CD8-positive, alpha-beta memory T cell (primary cell): ENCODE measurements around the gene HOXC5. TPM values are rescaled to one million over a fixed set of nuclear protein-coding genes. Genes with fewer than 3 reads are reported as not detected.

Source experiments
- CTCF ChIA-PET: fragments of 350-600 bp; sonication (Branson Sonifier 250); formaldehyde crosslinking; loops from one replicate; lab custom pipeline; 2021; ENCODE audit warnings: antibody characterized with exemption; lab: Charles Lee
- POLR2A ChIA-PET: fragments of 350-600 bp; sonication (Branson Sonifier 250); formaldehyde crosslinking; loops from one replicate; lab custom pipeline; 2021; ENCODE audit warnings: antibody characterized with exemption; lab: Charles Lee
- DNase-seq, 5 donors: peaks; one replicate each; pipeline versions ENCODE4 v3.0.0 to v3.0.0-alpha.2; 2020 to 2022; ENCODE audit warnings: mixed read lengths in 1 of 5
- H3K27ac ChIP-seq: one replicate; pipeline ENCODE4 v1.7.0; 2013; ENCODE audit warnings: low read depth, mild to moderate bottlenecking, low read length, moderate library complexity
- H3K27me3 ChIP-seq: 2 replicates; pipeline ENCODE4 v1.7.0; 2013; ENCODE audit warnings: low read length, mild to moderate bottlenecking; ENCODE audit not compliant: insufficient read depth, poor library complexity, severe bottlenecking
- H3K36me3 ChIP-seq: 2 replicates; pipeline ENCODE4 v1.7.0; 2013; ENCODE audit warnings: mild to moderate bottlenecking, low read length, moderate library complexity; ENCODE audit not compliant: insufficient read depth
- H3K4me1 ChIP-seq: 2 replicates; pipeline ENCODE4 v1.7.0; 2013; ENCODE audit warnings: mild to moderate bottlenecking, low read length, moderate library complexity; ENCODE audit not compliant: insufficient read depth
- H3K4me3 ChIP-seq: 2 replicates; pipeline ENCODE4 v1.7.0; 2013; ENCODE audit warnings: mild to moderate bottlenecking, low read length
- H3K9me3 ChIP-seq: 2 replicates; pipeline ENCODE4 v1.7.0; 2013; ENCODE audit warnings: mild to moderate bottlenecking, low read length
- H3K27ac Mint-ChIP-seq, 8 donors: one replicate each; pipeline ENCODE4 v1.8.0; 2020 to 2021; ENCODE audit warnings: mixed read lengths in 8 of 8, mild to moderate bottlenecking in 6 of 8, inconsistent platforms in 3 of 8, moderate library complexity in 3 of 8
- H3K27me3 Mint-ChIP-seq, 2 donors: one replicate each; pipeline ENCODE4 v1.8.0; 2020 to 2021; ENCODE audit warnings: mixed read lengths in 2 of 2, mild to moderate bottlenecking in 1 of 2, moderate library complexity in 1 of 2
- H3K36me3 Mint-ChIP-seq, 3 donors: one replicate each; pipeline ENCODE4 v1.8.0; 2020 to 2021; ENCODE audit warnings: mixed read lengths in 3 of 3, inconsistent platforms in 1 of 3, mild to moderate bottlenecking in 1 of 3
- H3K4me1 Mint-ChIP-seq, 3 donors: one replicate each; pipeline ENCODE4 v1.8.0; 2020 to 2021; ENCODE audit warnings: mixed read lengths in 3 of 3, inconsistent platforms in 1 of 3, mild to moderate bottlenecking in 1 of 3
- H3K4me3 Mint-ChIP-seq, 7 donors: one replicate each; pipeline ENCODE4 v1.8.0; 2020 to 2021; ENCODE audit warnings: mixed read lengths in 7 of 7, mild to moderate bottlenecking in 6 of 7, moderate library complexity in 4 of 7, inconsistent platforms in 2 of 7
- H3K9me3 Mint-ChIP-seq, 5 donors: one replicate each; pipeline ENCODE4 v1.8.0; 2020 to 2022; ENCODE audit warnings: mixed read lengths in 5 of 5, mild to moderate bottlenecking in 3 of 5, moderate library complexity in 2 of 5, inconsistent platforms in 1 of 5
- polyA plus RNA-seq: library from polyadenylated mRNA; unstranded; fragments of 300-500 nt; fragmentation: Illumina TruSeq; gene quantifications from one replicate; pipeline ENCODE4 v1.2.3, GENCODE V29; 2021
- total RNA-seq, 2 experiments: library from RNA; stranded (reverse); gene quantifications; one replicate each; pipeline ENCODE4 v1.2.3, GENCODE V29; 2021

The HOXC5 gene
- total and polyA plus RNA-seq, 3 experiments from 2014 or later = not detected

- Mint-ChIP-seq H3K27me3 (peaks cover 71 to 86% of the 10 kb centered on the region in 2 donors), H3K27ac (peak overlapping the region in 1 of 8 donors; percentile 12), H3K9me3 (peaks cover 0 to 8% (median 2%) of the 10 kb centered on the region in 5 donors), H3K36me3 (no peaks in the 10 kb centered on the region), H3K4me1 (peaks cover 15 to 27% (median 16%) of the 10 kb centered on the region in 3 donors), H3K4me3 (no peak overlapping the region)
- Histone ChIP-seq H3K27me3 (peaks cover 65% of the 10 kb centered on the region), H3K27ac (no peak overlapping the region), H3K4me3 (no peak overlapping the region), H3K9me3 (no peaks in the 10 kb centered on the region), H3K4me1 (peaks cover 15% of the 10 kb centered on the region), H3K36me3 (no peaks in the 10 kb centered on the region)
- POLR2A ChIA-PET = no interaction called here
- no peak for DNase-seq
- CTCF ChIA-PET = interaction anchor here (1.0 to 6.1 kb wide), 3 partner anchors 18 to 179 kb away, joined by 3 to 56 read pairs (median 10); partner anchors contain the start of gene HOXC4
Observed at GRCh38 chr12:54035568-54036264, 2.9 kb downstream of the HOXC5 start.

DNA sequence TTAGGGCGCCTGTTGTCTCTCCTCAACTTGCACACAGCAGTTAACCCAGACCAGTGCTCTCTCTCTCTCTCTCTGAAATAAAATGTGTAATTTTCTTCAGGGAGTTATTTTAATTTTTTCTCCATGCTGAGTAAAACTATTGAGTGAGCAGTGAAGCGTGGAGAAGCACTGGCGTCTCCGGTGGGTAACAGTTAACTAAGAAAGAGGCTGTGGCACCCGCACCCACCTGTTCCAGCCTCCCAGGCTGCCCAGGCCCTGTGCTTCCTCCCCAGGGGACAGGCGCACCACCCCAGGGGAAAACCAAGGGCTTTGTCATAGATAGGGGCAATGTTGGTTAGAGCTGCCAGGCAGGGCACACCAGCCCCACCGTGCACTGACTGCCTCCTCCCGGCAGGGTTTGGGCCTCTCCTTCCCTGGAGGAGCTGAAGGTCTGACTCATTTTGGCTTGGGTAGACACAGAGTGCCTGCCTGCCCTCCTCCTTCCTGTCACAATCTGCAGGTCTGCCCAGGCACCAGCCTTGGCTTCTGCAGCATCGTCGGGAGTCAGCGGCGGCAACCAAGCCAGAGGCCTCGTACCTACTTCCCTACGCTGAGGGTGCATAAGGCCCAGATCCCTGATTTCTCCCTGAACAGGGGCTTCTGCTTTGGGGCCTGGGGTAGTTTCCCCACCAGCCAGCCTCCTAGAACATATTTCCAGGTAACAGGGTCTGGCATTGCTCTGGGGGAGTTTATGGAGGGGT, 3.9 kb downstream of the HOXC5 start:
- Histone ChIP-seq H3K9me3 (no peaks in the 10 kb centered on the region), H3K4me1 (peaks cover 15% of the 10 kb centered on the region), H3K4me3 (no peak overlapping the region), H3K27ac (no peak overlapping the region), H3K36me3 (no peaks in the 10 kb centered on the region), H3K27me3 (peaks cover 56% of the 10 kb centered on the region)
- H3K36me3 Mint-ChIP-seq = no peaks in the 10 kb centered on the region
- H3K9me3 Mint-ChIP-seq = peaks cover 0 to 8% (median 2%) of the 10 kb centered on the region in 5 donors
- H3K4me3 Mint-ChIP-seq = no peak overlapping the region
- peaks cover 15 to 26% (median 16%) of the 10 kb centered on the region in 3 donors for H3K4me1 Mint-ChIP-seq
- ChIA-PET CTCF (interaction anchor here (2.5 kb wide), 1 partner anchor 17 kb away, joined by 10 read pairs; the partner anchor contains the start of gene HOXC4), POLR2A (no interaction called here)
- H3K27ac Mint-ChIP-seq = no peak overlapping the region
- DNase-seq = no peak
- peaks cover 73 to 86% of the 10 kb centered on the region in 2 donors for H3K27me3 Mint-ChIP-seq

DNA sequence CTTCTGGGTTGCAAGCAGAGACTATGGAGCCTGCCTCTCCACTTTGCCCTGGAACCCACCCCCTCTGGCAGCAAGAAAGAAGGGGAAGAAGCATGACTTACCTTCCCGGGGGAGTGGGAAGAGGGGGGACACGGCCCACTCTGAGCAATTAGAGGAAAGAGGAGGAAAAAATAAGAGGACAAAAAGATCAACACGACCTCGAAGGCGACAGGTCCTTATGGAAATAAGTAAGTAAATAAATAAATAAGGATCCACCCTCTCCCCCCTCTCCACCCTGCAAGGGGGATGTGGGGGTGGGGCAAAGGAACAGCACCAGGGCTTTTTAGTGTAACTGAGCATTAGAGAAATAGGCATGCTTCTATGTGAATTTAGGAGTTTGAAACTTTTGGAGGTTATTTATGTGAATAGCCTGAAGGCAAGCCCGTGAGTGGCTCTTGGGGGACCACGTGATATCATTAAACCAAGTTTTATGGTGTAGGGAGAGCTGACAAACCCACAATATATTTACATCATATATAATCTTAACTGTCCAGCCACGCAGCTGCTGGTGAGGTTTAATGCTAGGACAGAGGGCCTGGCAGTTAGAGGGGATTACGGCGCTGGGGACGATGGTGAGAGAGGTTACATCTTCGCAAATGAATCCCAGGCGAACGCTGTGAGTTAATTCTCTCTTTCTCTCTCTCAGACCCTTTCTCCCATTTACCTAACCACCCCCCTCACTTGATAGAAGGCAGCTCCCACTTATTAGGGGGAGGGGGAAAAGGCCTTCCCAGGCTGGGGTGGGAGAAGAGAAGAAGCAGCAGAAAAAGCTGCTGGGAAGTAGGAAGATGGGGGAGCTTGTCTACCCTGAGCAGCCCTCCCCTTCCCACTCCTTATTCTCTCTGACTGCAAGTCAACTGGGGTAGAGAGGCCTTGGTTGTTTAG, 4.8 kb downstream of the HOXC5 start:
- no peak overlapping the region for H3K4me3 Mint-ChIP-seq
- DNase-seq = no peak
- peaks cover 13 to 21% (median 15%) of the 10 kb centered on the region in 3 donors for H3K4me1 Mint-ChIP-seq
- POLR2A ChIA-PET = no interaction called here
- peaks cover 71 to 84% of the 10 kb centered on the region in 2 donors for H3K27me3 Mint-ChIP-seq
- Histone ChIP-seq H3K9me3 (no peaks in the 10 kb centered on the region), H3K27ac (no peak overlapping the region), H3K4me1 (peaks cover 11% of the 10 kb centered on the region), H3K36me3 (no peaks in the 10 kb centered on the region), H3K27me3 (peaks cover 53% of the 10 kb centered on the region), H3K4me3 (no peak overlapping the region)
- H3K36me3 Mint-ChIP-seq = no peaks in the 10 kb centered on the region
- H3K27ac Mint-ChIP-seq = peak overlapping the region in 1 of 8 donors; percentile 19
- CTCF ChIA-PET = interaction anchor here (1.1 kb wide), 1 partner anchor 164 kb away, joined by 3 read pairs; no protein-coding TSS in a partner anchor
- H3K9me3 Mint-ChIP-seq = peaks cover 0 to 6% (median 1%) of the 10 kb centered on the region in 5 donors

DNA sequence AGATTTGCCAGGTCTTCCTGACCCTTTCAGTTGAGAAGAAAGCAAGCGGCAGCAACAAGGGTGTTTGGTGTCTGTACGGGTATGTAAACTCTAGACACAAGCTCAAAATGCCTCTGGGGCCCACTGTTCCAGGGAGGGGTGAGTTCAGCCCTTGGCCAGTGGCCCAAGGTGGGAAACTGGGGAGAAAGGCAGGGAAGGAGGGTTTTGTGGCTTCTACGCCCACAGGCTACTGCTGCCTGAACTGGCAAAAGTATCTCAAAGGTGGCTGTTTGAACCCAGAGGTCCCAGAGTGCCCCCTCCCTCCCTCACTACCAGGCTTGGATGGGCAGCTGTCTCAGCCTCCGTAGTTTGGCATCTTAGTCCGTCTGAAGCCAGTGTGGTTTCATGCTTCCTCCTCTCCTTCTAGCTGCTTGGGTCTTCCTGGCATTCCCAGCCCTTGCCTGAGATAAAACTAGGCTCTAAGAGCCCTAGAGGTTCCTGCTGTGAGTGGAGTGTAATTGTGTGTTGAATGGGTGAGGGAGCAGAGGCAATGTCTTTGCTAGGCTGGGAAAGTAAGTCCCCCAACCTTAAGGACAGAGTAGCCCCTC, 5.5 kb downstream of the HOXC5 start:
- ChIA-PET CTCF (interaction anchor here (1.1 kb wide), 1 partner anchor 163 kb away, joined by 3 read pairs; no protein-coding TSS in a partner anchor), POLR2A (no interaction called here)
- no peak for DNase-seq
- H3K27me3 ChIP-seq = peaks cover 51% of the 10 kb centered on the region
- H3K27ac ChIP-seq = no peak overlapping the region
- peak overlapping the region in 1 of 8 donors; percentile 19 for H3K27ac Mint-ChIP-seq
- peaks cover 3% of the 10 kb centered on the region for H3K4me1 ChIP-seq
- no peak overlapping the region for H3K4me3 ChIP-seq
- H3K36me3 Mint-ChIP-seq = no peaks in the 10 kb centered on the region
- H3K4me3 Mint-ChIP-seq = no peak overlapping the region
- peaks cover 70 to 86% of the 10 kb centered on the region in 2 donors for H3K27me3 Mint-ChIP-seq
- H3K9me3 ChIP-seq = no peaks in the 10 kb centered on the region
- H3K4me1 Mint-ChIP-seq = peaks cover 8 to 13% (median 10%) of the 10 kb centered on the region in 3 donors
- H3K36me3 ChIP-seq = no peaks in the 10 kb centered on the region
- peaks cover 0 to 2% (median 0%) of the 10 kb centered on the region in 5 donors for H3K9me3 Mint-ChIP-seq

- Mint-ChIP-seq H3K27ac (no peak overlapping the region), H3K36me3 (no peaks in the 10 kb centered on the region), H3K4me1 (peaks cover 7 to 12% (median 9%) of the 10 kb centered on the region in 3 donors), H3K4me3 (no peak overlapping the region), H3K9me3 (peaks cover 0 to under 1% (median 0%) of the 10 kb centered on the region in 5 donors), H3K27me3 (peaks cover 73 to 88% of the 10 kb centered on the region in 2 donors)
- H3K27ac ChIP-seq = no peak overlapping the region
- H3K4me3 ChIP-seq = no peak overlapping the region
- no peak for DNase-seq
- no peaks in the 10 kb centered on the region for H3K9me3 ChIP-seq
- POLR2A ChIA-PET = no interaction called here
- CTCF ChIA-PET = no interaction called here
- peaks cover 47% of the 10 kb centered on the region for H3K27me3 ChIP-seq
- H3K36me3 ChIP-seq = no peaks in the 10 kb centered on the region
- H3K4me1 ChIP-seq = no peaks in the 10 kb centered on the region
Observed at GRCh38 chr12:54038871-54039414, 6.1 kb downstream of the HOXC5 start.

DNA sequence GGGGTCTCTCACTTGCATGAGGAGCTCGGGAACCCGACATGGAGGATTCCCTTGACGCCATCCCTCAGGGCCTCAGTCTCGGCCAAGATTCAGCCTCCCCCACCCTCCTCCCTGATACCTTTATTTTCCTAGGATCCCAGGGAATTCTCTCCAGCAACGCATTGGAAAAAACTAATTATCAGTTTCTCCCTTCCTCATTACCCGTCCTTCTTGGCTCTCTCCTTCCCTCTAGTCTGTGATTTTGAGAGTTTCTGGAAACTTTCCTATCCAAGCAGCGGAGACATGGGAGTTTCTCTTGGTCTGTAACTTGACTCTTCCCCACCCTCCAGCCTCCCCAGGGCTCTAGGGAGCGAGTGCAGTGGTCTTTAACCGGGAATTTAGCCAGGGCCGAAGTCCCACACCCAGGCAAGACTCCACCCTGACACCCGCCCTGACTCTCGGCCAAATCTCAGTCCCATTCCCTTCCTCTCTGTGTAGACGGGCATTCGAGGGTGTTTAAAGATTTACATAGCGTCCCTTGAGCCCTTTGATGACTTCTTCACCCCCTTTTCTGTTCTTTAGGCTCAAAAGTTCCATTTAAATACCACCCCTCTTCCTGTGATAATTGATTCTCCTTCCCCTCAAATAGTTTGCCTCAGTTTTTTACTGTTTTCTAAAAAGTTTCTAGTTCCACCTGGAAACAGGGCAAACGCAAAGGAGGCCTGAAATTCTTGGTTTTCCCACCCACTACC, 6.7 kb downstream of the HOXC5 start:
- Mint-ChIP-seq H3K27me3 (peaks cover 74 to 90% of the 10 kb centered on the region in 2 donors), H3K9me3 (peaks cover 0 to 2% (median 0%) of the 10 kb centered on the region in 5 donors), H3K27ac (no peak overlapping the region), H3K4me3 (no peak overlapping the region), H3K36me3 (no peaks in the 10 kb centered on the region), H3K4me1 (peaks cover 6 to 12% (median 10%) of the 10 kb centered on the region in 3 donors)
- ChIA-PET POLR2A (no interaction called here), CTCF (no interaction called here)
- no peaks in the 10 kb centered on the region for H3K9me3 ChIP-seq
- H3K27me3 ChIP-seq = peaks cover 49% of the 10 kb centered on the region
- H3K36me3 ChIP-seq = no peaks in the 10 kb centered on the region
- H3K4me1 ChIP-seq = no peaks in the 10 kb centered on the region
- H3K4me3 ChIP-seq = no peak overlapping the region
- no peak for DNase-seq
- no peak overlapping the region for H3K27ac ChIP-seq
